Endothelial cell (in vitro differentiated cells): Measurements from ENCODE around the gene POMT2. TPM values are rescaled to one million over a fixed set of nuclear protein-coding genes. Genes with fewer than 3 reads are reported as not detected.

ENCODE experiments used
- DNase-seq: peaks from one replicate; pipeline ENCODE4 v3.0.0; 2021; ENCODE audit warnings: low spot score
- H3K27ac Mint-ChIP-seq: one replicate; pipeline ENCODE4 v1.8.0; 2021; ENCODE audit warnings: mixed read lengths, inconsistent platforms; ENCODE audit not compliant: unreplicated experiment
- H3K27me3 Mint-ChIP-seq: one replicate; pipeline ENCODE4 v1.8.0; 2021; ENCODE audit warnings: mild to moderate bottlenecking, moderate library complexity, mixed read lengths, inconsistent platforms; ENCODE audit not compliant: unreplicated experiment
- H3K36me3 Mint-ChIP-seq: one replicate; pipeline ENCODE4 v1.8.0; 2021; ENCODE audit warnings: mild to moderate bottlenecking, low read depth, mixed read lengths, inconsistent platforms; ENCODE audit not compliant: unreplicated experiment
- H3K4me1 Mint-ChIP-seq: one replicate; pipeline ENCODE4 v1.8.0; 2021; ENCODE audit warnings: mild to moderate bottlenecking, mixed read lengths, inconsistent platforms; ENCODE audit not compliant: unreplicated experiment
- H3K4me3 Mint-ChIP-seq: one replicate; pipeline ENCODE4 v1.8.0; 2021; ENCODE audit warnings: mild to moderate bottlenecking, mixed read lengths, inconsistent platforms; ENCODE audit not compliant: unreplicated experiment
- H3K9me3 Mint-ChIP-seq: one replicate; pipeline ENCODE4 v1.8.0; 2021; ENCODE audit warnings: mixed read lengths, inconsistent platforms; ENCODE audit not compliant: unreplicated experiment
- total RNA-seq: library from RNA; stranded (reverse); fragmentation: NEBNext Ultra II Directional; extraction: Animal tissue kit (Norgen Biotek cat#: 25700); gene quantifications from one replicate; pipeline ENCODE4 v1.2.1, GENCODE V29; 2021; ENCODE audit not compliant: unreplicated experiment
- TF ChIP-seq, protein P1 (sequence below): fragments of 200-600 bp; sonication (generic); IDR thresholded peaks from one replicate; pipeline ENCODE4 v1.5.0; 2021; ENCODE audit warnings: antibody characterized with exemption; ENCODE audit not compliant: unreplicated experiment

POMT2 gene
- total RNA-seq, 1 donor from 2014 or later, result 33.8 TPM

DNA sequence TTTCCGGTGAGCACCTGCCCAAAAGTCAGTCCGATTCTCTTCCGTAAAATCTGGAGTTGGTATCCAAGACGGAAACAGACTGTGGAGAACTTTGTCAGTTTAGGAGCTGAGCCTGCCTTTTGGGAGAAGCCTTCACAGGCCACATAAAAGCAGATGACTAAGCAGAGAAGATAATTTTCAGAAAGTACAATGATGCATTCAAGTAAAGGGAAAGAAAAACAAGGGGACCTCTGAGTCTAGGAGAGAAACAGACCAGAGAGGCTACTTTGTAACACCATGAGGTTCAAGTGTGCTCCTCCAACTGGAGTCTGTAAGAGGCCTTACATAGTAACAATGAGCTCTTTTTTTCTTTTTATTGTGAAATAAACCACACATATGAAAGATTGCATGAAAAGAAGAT lies 35.1 kb upstream of the POMT2 start:
- Mint-ChIP-seq H3K27me3 (no peaks in the 10 kb centered on the region), H3K4me3 (no peak overlapping the region), H3K4me1 (no peaks in the 10 kb centered on the region), H3K27ac (no peak overlapping the region), H3K9me3 (no peaks in the 10 kb centered on the region), H3K36me3 (no peaks in the 10 kb centered on the region)
- no peak for DNase-seq
- TF ChIP-seq, protein P1, sequence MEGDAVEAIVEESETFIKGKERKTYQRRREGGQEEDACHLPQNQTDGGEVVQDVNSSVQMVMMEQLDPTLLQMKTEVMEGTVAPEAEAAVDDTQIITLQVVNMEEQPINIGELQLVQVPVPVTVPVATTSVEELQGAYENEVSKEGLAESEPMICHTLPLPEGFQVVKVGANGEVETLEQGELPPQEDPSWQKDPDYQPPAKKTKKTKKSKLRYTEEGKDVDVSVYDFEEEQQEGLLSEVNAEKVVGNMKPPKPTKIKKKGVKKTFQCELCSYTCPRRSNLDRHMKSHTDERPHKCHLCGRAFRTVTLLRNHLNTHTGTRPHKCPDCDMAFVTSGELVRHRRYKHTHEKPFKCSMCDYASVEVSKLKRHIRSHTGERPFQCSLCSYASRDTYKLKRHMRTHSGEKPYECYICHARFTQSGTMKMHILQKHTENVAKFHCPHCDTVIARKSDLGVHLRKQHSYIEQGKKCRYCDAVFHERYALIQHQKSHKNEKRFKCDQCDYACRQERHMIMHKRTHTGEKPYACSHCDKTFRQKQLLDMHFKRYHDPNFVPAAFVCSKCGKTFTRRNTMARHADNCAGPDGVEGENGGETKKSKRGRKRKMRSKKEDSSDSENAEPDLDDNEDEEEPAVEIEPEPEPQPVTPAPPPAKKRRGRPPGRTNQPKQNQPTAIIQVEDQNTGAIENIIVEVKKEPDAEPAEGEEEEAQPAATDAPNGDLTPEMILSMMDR, result no peak

DNA sequence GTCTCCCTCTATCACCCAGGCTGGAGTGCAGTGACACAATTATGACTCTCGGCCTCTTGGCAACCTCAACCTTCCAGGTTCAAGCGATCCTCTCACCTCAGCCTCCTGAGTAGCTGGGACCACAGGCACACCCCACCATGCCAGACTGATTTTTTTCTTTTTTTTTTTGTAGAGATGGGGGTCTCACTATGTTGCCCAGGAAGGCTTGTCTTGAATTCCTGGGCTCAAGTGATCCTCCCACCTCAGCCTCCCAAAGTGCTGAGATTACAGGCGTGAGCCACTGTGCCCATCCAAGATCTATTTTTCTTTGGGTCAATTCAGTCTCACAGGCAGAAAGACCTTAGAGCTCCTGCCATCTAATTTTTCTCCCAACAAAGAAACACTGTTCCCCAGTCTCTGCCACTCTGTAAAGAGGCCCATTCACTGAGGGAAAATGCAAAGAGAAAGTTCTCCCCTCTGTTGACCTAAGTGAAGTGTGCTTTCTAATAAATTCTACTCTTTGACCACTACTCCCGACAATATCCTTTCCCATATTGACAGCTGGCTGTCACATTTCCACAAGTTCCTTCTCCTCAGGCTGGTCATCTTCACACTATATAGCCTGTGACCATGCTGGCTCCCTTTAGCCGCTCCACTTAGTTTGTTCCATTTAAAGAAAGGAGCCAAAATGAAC lies 32.9 kb upstream of the POMT2 start:
- no peak for DNase-seq
- H3K4me3 Mint-ChIP-seq, result no peak overlapping the region

DNA sequence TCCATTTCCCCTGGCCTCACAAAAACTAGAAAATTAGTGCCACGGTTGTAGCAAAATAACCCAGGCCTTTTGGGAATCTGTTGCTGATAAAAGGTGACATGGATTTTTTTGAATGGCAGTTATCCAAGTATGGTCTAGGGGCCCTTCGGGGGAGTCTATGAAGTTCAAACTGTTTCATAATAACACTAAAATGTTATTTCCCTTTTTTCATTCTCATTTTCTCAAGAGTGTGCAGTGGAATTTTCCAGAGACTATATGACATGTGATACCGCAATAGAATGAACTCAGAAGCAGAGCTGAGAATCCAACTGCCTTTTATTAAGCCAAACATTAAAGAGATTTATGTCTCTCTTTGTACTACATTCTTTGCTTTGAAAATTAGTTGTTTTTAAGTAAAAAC lies 27.1 kb upstream of the POMT2 start:
- Mint-ChIP-seq H3K4me3 (no peak overlapping the region), H3K9me3 (no peaks in the 10 kb centered on the region), H3K4me1 (no peaks in the 10 kb centered on the region), H3K36me3 (peaks cover 4% of the 10 kb centered on the region), H3K27ac (no peak overlapping the region), H3K27me3 (no peaks in the 10 kb centered on the region)
- TF ChIP-seq, protein P1, result no peak
- no peak for DNase-seq

More for the DNA sequence above, 32.9 kb upstream of the POMT2 start:
- Mint-ChIP-seq H3K9me3 (no peaks in the 10 kb centered on the region), H3K4me1 (no peaks in the 10 kb centered on the region), H3K36me3 (no peaks in the 10 kb centered on the region), H3K27ac (no peak overlapping the region), H3K27me3 (no peaks in the 10 kb centered on the region)
- TF ChIP-seq, protein P1, result no peak

DNA sequence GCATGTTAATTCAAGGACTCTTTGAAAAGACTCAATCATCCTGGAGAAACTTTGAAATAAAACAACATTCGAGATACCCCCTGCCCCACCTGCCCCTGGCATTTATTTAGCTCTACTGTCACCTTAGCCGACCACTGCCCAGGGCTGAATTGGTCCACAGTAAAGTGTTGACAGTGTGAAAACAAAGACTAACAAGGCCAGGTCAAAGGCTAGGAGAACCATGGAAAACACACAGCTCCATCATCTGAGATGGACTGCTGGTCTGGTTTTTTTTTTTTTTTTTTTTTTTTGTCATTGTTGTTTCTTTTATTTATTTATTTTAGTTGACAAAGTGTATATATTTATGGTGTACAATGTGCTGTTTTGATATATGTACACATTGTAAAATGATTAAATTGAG lies 25.8 kb upstream of the POMT2 start:
- DNase-seq, result no peak
- no peaks in the 10 kb centered on the region for H3K27me3 Mint-ChIP-seq
- peaks cover 4% of the 10 kb centered on the region for H3K36me3 Mint-ChIP-seq
- H3K27ac Mint-ChIP-seq, result no peak overlapping the region
- H3K4me3 Mint-ChIP-seq, result no peak overlapping the region
- H3K9me3 Mint-ChIP-seq, result no peaks in the 10 kb centered on the region
- no peaks in the 10 kb centered on the region for H3K4me1 Mint-ChIP-seq
- TF ChIP-seq, protein P1, result no peak

DNA sequence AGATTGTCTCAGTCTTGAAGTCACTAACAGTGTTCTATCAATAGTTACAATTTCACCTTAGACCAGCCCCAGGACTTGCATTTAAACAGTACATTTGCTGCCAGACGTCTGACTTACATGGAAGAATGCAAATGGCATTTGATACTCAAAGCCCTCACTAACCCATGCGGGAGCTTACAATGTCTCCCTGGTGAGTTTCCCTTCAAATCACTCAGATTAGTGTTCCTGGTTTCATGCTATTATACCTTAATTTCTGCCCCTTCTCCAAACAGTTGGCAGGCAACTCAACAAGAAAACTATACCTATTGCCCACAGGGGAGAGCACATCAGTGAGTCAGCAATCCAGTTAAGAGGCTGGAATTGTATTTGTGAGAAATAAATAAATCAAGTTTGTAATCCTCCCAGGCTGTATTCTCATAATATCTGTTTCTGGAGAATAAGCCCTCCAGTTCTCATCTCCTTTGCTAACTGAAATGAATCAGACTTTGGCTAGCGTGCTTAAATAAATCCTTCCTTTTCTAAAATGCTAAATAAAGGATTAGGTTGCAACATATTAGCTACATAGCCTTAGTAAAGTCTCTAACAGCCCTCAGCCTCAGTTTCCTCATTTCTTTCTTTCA lies 23.8 kb upstream of the POMT2 start:
- Mint-ChIP-seq H3K36me3 (peaks cover 10% of the 10 kb centered on the region), H3K4me1 (no peaks in the 10 kb centered on the region), H3K27me3 (no peaks in the 10 kb centered on the region), H3K27ac (no peak overlapping the region), H3K4me3 (peak overlapping the region; percentile 2), H3K9me3 (no peaks in the 10 kb centered on the region)
- no peak for DNase-seq
- TF ChIP-seq, protein P1, result no peak
